HL-60 (cell line): Measurements from ENCODE around the gene TMEM18.

Experiments used
- POLR2AphosphoS5 ChIP-seq: IDR thresholded peaks from 2 replicates; pipeline ENCODE4 v1.6.1; 2012; ENCODE audit warnings: low read depth
- TF ChIP-seq, protein P1 (sequence below): IDR thresholded peaks from one replicate; pipeline ENCODE4 v1.5.1; 2011; ENCODE audit warnings: low read length, control low read depth, inconsistent platforms; ENCODE audit not compliant: insufficient read depth
- TF ChIP-seq, protein P2 (sequence below): IDR thresholded peaks from 2 replicates; pipeline ENCODE4 v1.6.1; 2012; ENCODE audit warnings: low read depth; ENCODE audit not compliant: insufficient replicate concordance

DNA sequence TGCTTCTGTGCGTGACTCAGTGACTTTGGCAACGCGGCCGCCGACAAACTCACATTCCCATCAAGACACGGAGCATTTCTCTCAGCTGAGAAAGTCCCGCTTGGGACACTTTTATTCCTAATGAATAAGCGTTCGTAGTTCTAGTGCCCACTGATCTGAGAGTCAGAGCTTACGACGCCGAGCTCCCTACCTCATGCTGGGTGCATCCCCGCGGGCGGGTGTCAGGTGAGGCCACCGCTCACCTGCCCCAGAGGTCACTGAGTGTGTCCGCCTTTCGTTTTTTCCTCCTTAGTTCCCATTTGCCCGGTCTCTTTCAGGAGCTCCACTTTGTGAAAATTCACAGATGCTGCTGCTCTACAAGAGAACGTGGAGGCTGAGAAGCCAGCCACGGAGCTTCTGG is 43.6 kb upstream of the TMEM18 start:
- TF ChIP-seq, protein P1, sequence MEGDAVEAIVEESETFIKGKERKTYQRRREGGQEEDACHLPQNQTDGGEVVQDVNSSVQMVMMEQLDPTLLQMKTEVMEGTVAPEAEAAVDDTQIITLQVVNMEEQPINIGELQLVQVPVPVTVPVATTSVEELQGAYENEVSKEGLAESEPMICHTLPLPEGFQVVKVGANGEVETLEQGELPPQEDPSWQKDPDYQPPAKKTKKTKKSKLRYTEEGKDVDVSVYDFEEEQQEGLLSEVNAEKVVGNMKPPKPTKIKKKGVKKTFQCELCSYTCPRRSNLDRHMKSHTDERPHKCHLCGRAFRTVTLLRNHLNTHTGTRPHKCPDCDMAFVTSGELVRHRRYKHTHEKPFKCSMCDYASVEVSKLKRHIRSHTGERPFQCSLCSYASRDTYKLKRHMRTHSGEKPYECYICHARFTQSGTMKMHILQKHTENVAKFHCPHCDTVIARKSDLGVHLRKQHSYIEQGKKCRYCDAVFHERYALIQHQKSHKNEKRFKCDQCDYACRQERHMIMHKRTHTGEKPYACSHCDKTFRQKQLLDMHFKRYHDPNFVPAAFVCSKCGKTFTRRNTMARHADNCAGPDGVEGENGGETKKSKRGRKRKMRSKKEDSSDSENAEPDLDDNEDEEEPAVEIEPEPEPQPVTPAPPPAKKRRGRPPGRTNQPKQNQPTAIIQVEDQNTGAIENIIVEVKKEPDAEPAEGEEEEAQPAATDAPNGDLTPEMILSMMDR, result no peak
- TF ChIP-seq POLR2AphosphoS5, result no peak
- TF ChIP-seq, protein P2, sequence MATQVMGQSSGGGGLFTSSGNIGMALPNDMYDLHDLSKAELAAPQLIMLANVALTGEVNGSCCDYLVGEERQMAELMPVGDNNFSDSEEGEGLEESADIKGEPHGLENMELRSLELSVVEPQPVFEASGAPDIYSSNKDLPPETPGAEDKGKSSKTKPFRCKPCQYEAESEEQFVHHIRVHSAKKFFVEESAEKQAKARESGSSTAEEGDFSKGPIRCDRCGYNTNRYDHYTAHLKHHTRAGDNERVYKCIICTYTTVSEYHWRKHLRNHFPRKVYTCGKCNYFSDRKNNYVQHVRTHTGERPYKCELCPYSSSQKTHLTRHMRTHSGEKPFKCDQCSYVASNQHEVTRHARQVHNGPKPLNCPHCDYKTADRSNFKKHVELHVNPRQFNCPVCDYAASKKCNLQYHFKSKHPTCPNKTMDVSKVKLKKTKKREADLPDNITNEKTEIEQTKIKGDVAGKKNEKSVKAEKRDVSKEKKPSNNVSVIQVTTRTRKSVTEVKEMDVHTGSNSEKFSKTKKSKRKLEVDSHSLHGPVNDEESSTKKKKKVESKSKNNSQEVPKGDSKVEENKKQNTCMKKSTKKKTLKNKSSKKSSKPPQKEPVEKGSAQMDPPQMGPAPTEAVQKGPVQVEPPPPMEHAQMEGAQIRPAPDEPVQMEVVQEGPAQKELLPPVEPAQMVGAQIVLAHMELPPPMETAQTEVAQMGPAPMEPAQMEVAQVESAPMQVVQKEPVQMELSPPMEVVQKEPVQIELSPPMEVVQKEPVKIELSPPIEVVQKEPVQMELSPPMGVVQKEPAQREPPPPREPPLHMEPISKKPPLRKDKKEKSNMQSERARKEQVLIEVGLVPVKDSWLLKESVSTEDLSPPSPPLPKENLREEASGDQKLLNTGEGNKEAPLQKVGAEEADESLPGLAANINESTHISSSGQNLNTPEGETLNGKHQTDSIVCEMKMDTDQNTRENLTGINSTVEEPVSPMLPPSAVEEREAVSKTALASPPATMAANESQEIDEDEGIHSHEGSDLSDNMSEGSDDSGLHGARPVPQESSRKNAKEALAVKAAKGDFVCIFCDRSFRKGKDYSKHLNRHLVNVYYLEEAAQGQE, result no peak
